Activated CD4-positive, alpha-beta T cell treated with anti-CD3 and anti-CD28 coated beads, Interleukin-2, amount 50 U/mL, for 24 hours (primary cell): Measurements from ENCODE around the gene TBC1D2B.
"Not testable (repeated sequence)": the region's sequence is repeated elsewhere in the genome, so short reads cannot be mapped to it uniquely, and the experiment has no call there.

Source experiments
- DNase-seq, 2 donors: peaks; one replicate each; pipeline ENCODE4 v3.0.0-alpha.2; 2020; ENCODE audit warnings: low read depth in 1 of 2, low spot score in 1 of 2

The TBC1D2B gene

DNA sequence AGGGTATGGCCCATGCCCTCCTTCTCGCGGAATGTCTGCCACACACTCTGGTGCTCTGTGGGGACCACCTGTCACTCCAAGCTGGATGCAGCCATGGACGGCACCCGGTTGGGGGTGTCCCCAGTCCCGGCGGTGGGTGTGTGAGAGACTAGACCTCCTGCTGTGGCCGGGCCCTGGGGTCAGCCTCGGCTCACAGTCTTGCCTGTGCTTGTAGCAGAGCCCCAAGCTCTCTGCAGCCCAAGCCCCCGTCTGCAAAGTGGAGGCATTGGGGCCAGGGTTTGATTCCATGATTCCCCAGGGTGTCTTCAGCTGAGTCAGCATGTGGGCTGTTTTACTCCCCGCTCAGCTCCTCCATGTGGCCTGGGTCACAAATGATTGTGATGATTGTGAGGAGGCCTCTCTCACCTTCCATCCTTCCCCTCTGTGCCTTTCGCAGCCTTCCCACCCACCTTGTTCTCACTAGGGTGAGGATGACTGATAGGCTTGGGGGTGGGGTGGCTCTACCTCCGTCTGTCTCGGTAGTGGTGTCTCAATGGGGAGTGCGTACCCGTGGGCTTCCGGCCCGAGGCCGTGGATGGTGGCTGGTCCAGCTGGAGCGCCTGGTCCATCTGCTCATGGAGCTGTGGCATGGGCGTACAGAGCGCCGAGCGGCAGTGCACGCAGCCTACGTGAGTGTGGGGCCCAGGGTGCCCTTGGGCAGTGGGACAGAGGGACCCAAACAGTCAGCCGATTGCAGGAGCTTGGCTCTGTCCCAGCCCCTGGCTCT lies 100.6 kb downstream of the TBC1D2B start:
- DNase-seq: not testable (repeated sequence)

- DNase-seq: not testable (repeated sequence)
These were observed 101.4 kb downstream of the TBC1D2B start for GRCh38 chr15:77976095-77976450.

DNA sequence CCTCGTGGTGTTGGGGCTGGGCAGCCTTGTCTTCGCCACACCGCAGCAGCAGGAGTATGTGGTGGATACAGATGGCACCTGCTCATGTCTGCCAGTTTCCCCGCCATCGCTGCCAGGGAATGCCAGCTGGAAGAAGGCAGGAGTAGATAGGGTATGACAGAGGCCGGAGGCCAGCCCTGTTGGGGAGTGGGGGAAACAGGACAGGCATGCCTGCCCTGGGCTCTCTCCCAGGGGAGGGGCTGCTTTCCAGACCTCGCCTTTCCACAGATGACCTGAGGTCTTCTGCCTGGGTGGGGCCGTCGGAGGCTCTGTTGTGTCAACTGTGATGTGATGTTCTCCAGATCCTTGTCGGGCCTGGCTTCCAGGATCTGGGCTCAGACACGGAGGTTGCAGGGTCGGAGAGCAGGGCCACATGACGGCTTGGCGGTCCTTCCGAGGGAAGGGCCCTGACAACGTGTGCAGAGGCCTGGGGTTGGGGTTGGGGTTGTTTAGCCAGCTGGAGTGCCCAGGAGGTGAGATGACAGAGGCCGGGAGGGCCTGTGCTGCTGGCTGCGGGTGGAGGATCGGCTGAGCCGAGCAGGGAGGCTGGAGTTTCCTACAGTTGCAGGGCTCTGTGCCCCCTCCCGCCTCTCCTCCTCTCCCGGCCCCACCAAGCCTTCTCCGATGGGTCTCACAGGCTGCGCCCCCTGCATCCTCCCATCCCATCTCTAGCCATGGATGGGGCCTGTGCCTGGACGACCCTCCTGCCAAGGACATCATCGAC lies 102.0 kb downstream of the TBC1D2B start:
- DNase-seq: no peak

GRCh38 chr15:77974416-77975331 lies 102.8 kb downstream of the TBC1D2B start:
- DNase-seq: no peak

DNA sequence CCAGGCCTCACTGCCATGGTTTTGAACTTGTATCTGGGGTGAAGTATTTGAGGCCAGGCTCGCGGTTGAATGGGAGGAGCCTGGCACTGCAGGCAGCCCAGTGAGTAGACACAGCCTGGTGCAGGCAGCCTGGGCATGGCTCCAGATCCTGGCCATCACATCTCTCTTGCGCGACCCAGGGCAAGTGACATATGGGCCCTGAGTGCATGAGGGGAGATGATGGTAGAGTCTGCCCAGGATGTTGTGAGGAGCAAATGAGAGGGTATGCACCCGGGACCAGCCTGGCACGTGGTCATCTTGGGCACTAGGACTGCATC lies 103.5 kb downstream of the TBC1D2B start:
- DNase-seq: no peak

GRCh38 chr15:77973273-77974097 lies 104.0 kb downstream of the TBC1D2B start:
- DNase-seq: not testable (repeated sequence)

DNA sequence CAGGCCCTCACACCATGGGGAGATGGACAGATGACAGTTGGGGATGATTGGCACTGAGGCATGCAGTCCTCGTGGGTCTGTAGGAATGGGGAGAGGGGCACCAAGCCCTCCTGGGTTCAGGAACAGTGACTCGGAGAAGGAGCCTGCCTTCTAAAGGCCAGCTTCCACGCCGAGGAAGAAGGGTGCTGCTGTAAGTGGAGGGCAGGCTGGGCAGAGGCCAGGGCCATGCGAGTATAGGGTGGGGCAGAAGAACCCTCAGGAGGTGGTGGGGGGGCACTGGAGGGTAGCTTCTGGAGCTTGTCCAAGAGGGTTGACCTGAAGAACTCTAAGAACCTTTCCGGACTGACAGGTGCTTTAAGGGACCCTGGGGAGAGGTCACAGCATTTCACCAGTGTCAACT lies 104.8 kb downstream of the TBC1D2B start:
- DNase-seq: not testable (repeated sequence)

DNA sequence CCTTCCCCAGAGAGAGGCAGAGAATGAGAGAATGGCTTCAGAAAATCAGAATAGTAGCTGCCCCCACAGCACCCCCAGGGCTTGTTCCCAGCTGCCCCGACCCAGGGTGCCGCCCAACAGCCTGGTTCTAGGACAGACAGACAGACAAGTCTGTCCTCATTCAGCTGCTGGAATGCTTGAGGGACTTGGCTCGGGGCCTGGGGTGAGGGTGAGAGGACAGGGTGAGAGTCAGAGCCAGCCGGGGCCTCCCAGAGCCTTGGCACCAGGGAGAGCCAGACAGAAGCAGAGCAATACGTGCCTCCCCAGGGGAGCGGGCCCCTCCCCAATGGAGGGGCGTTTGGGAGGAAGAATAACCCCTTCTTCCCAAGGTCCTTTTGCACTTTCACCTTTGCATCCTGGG lies 105.6 kb downstream of the TBC1D2B start:
- not testable (repeated sequence) for DNase-seq

DNA sequence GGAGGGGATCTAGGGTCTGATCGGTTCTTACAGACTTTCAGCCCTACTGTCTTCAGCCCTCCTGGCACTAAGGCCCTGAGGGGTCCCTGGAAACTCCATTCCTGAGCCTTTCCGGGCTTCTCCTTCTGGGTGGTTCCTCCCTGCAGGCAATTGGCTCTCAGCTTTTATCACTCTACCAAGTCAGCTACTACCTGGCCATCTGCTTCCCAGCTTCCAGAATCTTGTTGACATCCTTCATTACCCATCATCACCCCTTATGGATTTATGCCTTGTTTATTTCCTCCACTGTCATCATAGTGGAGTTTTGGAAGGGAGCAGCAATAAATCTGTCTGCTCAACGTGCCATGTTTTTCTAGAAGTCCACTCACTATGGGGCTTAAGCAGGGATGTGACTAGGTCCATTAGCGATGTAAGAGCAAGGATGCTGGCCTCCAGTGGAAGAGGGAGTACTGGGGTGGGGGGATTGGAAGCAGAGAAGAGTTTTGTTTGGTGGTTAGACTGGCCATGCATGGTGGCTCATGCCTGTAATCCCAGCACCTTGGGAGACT lies 106.6 kb downstream of the TBC1D2B start:
- DNase-seq: not testable (repeated sequence)

- DNase-seq: no peak
These were observed 108.5 kb downstream of the TBC1D2B start for GRCh38 chr15:77969055-77969454.

DNA sequence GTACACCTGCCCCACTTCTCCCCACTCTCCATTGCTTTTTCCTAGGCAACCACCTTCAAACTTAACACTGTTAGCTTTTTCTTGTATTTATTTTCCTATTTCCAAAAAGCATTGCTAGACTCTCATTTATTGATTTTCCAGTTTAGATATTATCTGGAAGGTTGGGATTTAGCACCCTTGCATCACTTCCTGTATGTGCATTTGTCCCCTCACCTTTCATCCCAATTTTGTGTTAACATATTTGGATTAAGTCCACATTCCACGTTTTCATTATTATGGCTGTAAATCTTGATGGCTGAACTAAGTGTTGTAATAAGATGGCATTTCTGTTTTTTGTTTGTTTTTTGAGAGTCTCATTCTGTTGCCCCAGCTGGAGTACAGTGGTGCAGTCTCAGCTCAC lies 109.7 kb downstream of the TBC1D2B start:
- DNase-seq: no peak

GRCh38 chr15:77967235-77967615 lies 110.3 kb downstream of the TBC1D2B start:
- DNase-seq: not testable (repeated sequence)

GRCh38 chr15:77966540-77967234 lies 110.8 kb downstream of the TBC1D2B start:
- peak in 1 of 2 donors; percentile 37 for DNase-seq

GRCh38 chr15:77964193-77964592 lies 113.3 kb downstream of the TBC1D2B start:
- DNase-seq: no peak

DNA sequence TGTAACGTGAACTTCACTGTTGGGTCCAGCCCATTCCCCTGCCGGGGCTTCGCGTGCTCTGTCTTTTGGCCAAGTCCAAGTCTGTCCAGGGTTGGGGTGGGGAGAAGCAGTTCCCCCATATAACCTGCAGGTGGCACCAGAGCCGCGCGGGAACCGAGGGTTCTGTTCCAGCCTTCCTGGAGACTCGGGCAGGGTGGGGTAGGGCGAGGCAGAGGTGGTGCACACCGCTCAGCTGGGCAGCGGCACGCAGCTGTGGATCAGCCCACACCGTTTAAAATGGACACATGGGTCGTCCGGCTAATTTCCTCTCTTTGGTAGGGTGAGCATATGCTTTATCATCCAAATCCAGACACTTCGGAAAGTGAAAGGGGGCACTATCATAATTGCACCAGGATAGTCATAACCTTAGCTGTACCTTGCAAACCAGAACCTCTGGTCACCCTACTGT lies 118.1 kb downstream of the TBC1D2B start:
- DNase-seq: peak; percentile 63 to 65

DNA sequence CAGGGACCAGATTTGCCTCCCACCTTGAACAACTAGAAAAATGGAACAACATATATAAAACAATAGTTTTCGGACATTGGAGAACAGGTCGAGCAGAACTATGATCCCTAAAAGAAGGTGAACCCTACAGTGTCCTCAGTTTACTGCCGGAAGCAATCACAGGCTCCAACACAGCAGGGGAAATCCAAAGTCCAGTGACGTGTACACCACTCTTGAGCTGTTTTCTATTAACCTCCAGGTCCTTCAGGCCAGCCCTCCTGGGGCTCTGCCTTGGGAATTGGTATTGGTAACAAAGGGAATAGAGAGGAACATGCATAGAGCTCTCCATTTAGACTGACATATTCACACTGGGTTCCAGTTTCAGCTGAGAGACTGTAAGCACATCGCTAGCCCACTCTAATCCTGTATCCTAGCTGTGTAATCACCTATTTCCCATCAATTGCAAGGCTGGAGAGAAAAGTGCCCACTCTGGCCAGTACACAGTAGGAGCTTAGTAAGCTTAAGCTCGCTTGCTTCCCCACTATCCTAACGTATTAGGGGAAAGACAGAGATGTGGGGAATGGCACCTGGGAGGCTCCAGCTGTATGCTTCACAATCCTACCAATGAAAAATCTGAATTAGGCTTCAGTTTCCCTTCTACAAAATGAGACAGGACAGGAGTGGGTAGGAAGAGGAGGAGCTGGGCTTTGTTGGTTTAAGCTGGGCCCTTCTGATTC lies 118.6 kb downstream of the TBC1D2B start:
- DNase-seq: not testable (repeated sequence)

DNA sequence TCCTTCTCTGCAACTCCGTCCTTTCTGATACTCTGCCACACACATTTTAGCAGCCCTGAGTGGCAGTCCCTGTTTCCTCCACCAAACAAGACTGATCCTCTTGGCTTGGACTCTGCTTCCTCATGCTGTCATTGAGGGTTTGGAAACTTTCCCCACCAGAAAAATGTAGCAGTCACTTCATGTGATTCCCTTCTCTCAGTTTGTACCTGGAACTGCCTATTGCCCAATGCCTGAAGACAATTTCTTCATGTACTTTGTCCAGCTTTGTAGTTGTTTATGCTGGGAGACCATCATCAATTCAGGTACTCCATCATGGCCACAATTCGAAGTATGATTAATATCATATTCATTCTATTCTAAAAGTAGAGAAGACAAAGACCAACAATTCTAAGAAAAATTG lies 119.5 kb downstream of the TBC1D2B start:
- DNase-seq: not testable (repeated sequence)

- peak in 1 of 2 donors; percentile 11 for DNase-seq
These were observed 123.6 kb downstream of the TBC1D2B start for GRCh38 chr15:77953926-77954325.

GRCh38 chr15:77952928-77953446 lies 124.5 kb downstream of the TBC1D2B start:
- DNase-seq: not testable (repeated sequence)
